Cerebellar nuclear complex (tissue), 1 donor: Measurements from ENCODE around the gene RERGL.
"Not testable (repeated sequence)": the region's sequence is repeated elsewhere in the genome, so short reads cannot be mapped to it uniquely, and the experiment has no call there.

Experiments
- DNase-seq, 2 experiments: peaks; one replicate each; lab custom pipeline; 2025; lab: John Stamatoyannopoulos, UW

The RERGL gene, protein sequence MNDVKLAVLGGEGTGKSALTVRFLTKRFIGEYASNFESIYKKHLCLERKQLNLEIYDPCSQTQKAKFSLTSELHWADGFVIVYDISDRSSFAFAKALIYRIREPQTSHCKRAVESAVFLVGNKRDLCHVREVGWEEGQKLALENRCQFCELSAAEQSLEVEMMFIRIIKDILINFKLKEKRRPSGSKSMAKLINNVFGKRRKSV

DNA sequence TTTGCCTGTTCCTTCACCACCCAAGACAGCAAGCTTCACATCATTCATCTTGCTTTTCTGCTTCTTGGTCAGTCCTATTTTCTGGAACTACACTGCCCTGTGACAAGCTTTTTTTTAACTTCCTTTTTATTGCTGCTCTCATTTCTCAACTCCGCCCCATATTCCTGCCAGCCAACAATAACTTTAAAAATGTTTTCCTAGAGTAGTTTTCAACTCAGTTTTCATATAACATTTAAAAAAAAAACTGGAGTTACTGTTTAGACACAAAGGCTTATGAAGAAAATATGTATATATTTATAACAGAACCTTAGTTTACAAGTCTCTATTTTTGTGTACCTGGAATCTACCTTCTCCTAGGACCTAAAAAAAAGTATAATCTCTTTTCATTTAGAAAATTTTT, at the start of gene RERGL:
TSS of gene RERGL (minus strand) at position 101 of the 400 bp plus-strand sequence. CDS start at position 48, 53 bp downstream.
- DNase-seq: no peak

DNA sequence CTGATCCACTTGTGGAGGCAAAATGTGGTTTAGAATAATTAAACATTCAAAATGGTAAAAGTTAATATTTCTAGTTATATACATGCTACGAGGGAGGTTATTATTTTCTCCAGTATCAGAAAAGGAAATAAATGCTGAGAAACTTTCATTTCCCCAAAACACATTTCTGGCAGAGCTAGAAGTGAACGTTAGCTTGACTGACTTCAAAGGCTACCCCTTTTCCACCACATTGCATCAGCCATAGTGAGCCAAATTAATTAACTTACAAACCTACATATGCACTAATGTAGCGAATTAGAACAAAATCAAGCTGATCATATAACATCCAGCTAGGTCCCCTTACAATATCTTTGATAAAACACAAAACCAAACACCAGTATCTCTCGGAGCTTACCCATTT, 49.3 kb upstream of the RERGL start:
- DNase-seq: no peak

DNA sequence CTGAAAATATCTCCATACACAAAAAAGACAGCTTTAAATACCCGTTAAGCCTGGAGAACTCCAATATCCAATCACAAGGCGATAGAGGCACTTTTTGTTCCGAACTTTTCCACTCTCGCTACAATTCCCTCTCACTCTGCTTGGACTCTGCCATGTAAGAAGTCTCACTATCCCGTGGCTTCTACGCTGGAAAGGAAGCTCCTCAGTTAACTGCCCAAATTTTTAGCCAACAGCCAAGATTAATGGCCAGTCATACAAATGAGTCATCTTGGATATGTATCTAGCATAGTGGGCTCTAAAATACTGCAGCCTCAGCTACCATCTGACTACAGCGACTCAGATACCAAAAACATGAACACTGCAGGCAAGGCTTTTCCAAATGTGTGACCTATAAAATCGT, 45.5 kb upstream of the RERGL start:
- DNase-seq: no peak

DNA sequence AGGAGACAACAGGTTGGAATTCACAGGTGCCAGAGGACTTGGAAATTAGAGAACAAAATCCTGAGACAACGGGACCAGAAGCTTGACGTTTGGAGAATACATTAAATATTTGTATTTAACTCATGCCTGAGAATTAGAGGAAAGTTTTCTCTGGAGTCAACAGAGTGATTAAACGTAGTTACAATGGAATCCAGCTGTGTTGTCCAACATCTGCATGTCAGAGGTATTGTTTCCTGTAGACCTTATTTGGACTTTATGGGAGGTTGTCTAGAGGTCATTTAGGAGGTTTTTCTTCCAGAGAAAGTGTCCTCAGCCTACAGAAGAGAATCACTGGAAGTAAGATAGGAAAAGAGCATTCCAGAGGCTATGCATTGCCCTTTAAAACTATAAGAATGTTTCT, 45.1 kb upstream of the RERGL start:
- DNase-seq: no peak

DNA sequence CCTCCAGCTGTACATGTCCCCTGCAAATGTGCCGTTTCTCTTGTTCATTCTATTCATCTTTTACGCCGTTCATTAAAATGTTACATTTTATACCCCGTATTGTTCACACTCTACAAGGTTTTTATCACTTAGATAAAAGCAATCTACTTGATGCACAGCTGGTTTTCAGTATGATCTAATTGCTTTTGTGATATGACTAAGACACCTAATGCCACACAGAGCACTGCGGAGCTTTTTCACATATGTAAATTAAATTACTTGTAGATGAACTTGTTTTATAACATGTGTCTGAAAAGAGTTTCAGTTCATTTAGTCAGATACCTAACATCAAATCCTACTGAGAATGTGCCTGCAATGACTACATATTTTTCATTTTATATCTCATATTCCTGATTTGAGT, 40.9 kb upstream of the RERGL start:
- no peak for DNase-seq

DNA sequence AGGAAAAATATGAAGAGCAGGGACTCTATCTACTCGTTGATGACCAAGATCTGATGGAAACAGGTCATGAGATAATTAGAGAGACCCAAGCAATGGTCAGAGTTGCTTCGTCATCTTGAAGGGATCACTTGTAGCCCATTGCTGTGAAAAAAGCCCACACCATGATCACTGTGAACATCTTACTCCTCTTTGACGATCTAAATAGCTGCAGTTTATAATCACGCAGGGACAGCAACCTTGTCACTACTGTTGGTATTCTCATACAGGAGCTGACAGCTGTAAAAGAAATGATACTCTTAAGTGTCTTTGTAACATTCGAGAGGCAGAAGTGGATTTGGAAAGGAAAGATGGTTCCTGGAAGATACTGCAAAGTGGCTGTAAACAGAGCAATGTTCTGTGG, 33.7 kb upstream of the RERGL start:
- DNase-seq: no peak

DNA sequence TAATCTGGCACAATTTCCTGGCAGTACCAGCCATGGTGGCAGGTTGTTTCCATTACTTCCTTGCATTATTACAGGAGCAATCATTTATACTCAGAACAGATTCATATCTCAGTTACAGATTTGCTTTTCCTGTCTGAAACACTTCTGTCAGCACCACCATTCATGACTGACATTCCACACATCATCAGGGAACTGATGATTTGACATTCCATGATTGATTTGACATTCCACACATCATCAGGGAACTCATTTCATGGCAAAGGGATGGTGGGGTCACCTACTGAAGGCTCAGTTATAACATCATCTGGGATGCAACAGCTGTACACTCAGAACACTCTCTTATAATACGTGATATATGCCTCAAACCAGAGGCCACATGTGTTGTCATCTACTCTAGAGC, 30.9 kb upstream of the RERGL start:
- DNase-seq: no peak

DNA sequence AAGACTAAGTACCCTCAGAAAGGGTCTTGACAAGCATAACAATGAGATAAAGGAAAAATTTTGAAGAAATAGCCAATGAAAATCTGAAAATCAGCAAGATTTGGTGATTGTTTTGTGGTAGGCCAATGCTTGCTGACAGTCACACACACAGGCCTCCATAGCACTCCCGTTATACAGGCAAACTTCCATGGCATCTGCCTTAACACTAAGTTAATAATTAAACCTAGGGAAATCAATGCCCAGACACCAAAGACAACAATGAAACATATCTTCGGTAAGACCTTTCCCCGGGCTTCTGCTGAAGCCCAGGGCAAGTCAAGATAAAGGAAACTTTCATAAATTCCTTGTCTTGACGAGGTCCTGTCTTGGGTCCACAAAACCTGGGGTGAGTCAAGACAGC, 18.6 kb upstream of the RERGL start:
- no peak for DNase-seq

DNA sequence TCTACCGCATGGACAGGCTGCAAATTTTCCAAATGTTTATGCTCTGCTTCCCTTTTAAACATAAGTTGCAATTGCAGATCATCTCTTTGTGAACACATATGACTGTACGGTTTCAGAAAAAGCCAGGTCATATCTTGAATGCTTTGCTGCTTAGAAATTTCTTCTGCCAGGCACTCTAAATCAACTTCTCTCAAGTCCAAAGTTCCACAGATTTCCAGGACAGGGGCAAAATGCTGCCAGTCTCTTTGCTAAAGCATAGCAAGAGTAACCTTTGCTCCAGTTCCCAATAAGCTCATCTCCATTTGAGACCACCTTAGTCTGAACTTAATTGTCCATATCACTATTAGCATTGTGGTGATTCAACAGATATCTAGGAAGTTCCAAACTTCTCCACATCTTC, 13.6 kb upstream of the RERGL start:
- no peak for DNase-seq

DNA sequence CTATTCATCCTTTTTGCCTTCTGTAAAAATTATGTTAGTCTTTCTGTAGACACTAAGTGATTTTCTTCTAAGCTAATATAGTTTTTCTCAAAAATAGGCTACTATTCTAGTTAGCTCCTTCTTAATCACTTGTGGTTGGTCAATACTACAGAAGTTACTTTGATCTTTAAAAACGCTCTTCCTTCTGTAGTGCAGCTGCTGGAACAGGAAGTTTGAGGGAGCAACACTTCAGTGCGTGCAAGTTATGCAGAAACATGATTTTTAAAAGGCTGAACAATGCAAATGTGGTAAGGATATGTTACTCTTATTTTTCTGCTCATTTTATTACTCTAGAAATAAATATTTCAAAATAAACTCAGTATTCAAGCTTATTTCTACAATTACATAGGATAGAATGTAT, 11.1 kb upstream of the RERGL start:
- DNase-seq: no peak

DNA sequence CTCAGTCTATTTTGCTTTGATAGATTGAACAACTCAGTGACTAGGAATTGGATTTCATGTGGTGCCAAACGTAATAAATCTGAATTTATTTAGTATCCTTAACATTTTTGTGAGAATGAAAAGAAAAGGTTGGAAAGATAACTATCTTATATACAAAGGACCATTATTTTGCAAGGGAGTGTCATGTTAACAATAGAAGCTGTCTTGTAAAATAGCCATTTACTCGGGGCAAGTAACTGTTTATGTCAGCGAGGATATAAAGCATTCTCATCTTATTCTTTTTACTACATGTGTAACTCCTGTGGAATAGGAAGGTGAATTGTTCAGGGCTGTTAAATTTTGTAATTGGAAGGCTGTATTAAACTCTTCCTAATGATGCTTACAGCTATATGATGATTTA, 5.9 kb downstream of the RERGL start:
- no peak for DNase-seq

DNA sequence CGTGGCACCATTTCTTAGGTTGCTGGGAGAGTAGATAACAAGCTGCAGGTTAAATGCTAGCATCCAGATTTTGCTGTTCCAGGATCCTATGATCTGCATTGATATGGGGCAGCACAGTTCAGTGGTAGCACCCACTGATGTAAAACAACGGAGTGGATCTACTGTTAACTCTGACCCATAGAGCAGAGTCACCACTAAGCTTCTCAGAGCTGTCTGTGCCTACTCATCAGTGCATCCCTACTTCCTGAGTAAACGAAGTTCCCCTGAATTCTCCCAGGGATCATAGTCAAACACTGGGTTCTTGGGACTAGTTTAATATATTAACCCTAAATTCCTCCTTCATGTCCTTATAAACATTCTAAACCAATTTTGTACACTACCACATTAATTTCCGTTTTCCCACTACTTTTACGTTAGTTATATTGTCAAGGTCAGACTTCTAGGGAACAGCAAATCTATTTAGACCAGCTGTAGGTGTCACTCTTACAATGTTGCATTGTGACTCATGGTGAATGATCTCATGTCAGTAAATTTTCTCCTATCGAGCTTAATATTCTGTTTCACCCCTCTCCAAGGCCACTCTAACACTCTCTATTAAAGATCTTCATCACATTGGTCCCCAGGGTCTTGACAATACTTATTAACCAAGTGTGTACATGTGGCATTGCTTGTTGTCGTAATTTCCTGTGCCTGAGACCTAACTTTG, 10.3 kb downstream of the RERGL start:
- no peak for DNase-seq

DNA sequence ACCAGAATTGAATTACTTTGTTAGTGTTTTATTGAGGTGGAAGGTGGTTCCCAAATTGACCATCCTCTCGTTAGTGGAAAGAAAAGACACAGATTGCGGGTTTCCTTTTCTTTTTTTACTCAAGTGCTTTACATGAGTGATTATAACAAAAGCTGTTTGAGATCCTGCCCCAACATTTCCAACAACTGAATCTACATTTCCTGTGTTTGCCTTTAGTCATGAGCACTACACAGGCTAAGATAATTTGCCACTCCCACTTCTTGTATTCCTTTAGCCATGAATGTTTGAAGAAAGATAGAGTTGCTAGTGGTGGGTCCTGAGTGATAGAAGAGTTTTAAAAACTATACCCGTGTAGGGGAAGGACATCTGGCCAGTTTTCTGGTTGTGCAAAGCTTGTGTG, 16.0 kb downstream of the RERGL start:
- no peak for DNase-seq

DNA sequence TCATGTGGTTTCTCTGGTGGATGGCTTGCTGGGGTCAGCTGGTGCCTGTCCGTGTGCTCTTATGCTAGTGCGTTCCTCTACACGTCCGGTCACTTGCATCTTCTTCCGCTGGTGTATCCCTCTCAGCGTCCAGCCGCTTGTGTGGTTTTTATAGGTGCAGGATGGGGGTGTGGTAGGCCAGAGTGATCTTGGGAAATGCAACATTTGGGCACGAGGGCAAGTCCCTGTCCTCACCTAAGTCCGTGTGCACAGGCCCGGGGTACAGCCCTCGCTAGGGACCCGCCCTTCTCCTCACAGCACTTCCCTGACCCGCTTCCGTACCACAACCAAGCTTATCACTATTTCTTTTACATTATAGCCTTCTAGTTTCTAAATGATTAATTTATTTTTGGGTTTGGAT, 17.3 kb downstream of the RERGL start:
- no peak for DNase-seq

DNA sequence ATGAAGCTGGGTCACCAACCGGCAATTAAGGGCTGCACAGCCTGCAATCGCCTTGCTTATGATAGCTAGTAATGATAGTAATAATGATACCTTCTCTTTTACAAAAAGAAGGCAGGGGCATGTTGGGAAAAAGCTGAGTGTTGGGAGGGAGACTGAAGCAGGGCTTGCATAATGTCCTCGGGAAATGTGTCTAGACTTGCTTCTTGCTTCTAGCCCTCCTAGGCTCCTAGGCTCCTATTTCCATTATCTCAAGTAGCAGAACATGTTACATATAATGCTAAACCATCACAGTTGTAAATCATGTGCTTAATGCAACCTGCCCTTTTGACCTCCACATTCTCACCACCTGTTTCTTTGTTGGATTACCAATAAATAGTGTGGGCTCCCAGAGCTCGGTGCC, 18.7 kb downstream of the RERGL start:
- no peak for DNase-seq

DNA sequence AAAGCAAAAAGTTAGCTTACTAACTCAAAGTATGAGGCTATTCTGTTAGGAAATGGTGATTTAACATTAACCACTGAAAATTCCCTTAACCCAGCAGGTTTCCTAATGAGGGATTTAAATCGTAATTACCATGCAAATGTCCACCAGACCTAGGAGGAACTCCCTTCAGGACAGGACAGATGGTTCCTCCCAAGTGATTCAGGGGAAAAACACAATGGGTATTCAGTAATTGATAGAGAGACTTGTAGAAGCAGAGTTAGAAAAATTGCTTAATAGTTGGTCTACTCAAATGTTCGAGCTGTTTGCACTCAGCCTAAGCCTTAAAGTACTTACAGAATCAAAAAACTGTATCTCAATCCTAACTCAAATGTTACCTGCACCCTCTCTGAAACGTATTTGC, 21.6 kb downstream of the RERGL start:
- DNase-seq: no peak

DNA sequence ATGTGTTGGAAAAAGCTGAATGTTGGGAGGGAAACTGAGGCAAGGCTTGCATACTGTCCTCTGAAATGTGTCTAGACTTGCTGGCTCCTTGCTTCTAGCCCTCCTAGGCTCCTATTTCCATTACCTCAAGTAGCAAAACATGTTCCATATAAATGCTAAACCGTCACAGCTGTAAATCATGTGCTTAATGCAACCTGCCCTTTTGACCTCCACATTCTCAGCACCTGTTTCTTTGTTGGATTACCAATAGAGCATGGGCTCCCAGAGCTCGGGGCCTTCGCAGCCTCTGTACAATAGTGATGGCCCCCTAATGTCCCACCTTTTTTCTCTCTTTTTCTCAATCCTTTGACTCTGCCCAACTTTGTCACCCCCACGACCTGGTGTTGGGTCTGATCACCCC, 23.3 kb downstream of the RERGL start:
- no peak for DNase-seq

DNA sequence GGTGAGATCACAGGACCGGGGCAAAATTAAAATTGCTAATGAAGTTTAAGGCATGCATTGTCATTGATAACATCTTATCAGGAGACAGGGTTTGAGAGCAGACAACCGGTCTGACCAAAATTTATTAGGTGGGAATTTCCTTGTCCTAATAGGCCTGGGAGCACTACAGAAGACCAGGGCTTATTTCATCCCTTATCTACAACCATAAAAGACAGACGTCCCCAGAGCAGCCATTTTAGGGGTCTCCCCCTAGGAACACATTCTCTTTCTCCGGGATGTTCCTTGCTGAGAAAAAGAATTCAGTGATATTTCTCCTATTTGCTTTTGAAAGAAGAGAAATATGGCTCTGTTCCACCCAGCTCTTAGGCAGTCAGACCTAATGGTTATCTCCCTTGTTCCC, 27.1 kb downstream of the RERGL start:
- DNase-seq: not testable (repeated sequence)

DNA sequence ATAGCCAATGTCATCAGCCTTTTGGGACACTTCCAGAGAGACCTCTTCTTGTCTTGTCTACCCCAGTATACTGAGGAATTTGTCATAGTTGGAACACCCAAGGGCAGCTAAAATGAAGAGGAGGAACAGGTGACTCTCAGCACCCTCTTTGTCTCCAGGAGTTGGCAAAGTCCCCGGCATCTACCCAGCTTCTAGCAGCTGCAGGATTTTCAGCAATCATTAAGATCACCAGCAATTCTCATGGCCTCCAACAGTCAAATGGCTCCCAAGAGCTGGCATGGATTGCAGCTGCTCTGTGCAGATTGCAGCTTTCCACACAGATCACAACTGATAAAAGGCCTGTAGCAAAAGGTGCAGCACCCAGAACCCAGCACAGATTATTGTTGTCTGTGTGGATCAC, 32.9 kb downstream of the RERGL start:
- DNase-seq: no peak

DNA sequence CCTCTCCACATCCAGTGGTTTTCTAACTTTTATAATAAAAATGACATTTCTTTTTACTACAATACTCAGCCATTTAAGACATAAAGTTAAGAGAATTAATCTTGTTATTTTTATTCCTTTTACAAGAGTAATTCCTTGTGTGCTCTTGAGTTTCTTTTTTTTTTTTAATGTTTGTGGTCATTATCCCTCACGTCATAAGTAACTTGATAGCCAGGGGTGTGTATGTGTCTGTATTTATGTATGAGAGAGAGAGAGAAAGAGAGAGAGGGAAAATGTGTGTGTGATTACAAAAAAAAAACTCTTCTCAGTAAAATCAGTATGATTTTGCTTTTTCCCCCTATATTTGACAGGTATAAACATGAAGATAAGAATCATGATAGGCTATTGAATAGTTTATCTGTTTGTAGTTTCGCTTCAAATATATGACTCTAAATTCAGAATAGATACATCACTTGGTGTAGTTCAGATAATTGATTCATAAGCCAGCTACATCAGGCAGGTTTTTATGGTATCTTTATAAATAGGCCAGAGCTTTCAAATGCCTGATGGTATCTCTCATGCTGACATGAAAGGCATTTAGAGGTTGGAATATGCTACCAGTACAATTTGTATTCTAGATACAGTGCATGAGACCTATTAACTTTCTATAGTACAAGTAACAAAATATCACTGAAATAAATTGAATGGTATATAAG, 34.9 kb downstream of the RERGL start:
- DNase-seq: no peak

DNA sequence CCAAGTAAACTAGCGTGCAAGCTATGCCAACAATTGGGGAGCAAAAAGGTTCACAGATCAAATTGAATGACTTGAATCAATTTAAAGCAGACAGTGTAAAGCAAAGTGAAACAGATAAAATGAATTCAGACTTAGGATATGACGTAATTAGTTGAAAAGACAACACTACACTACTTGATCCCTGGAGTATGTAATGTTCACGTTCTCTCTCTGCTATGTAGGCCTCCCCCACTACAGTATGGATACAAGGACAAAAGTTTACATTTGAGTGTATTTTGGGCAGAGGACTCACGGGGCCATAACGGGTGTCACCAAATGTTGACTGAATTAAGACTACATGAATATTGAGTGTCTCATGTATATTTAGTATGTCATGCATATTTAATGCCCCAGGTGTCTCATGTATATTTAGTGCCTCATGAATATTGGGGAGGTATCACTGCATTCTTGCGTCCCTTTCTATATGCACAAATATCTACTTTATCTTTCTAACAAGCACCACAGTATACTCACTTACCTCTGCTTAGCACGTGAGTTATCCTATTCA, 44.5 kb downstream of the RERGL start:
- no peak for DNase-seq

DNA sequence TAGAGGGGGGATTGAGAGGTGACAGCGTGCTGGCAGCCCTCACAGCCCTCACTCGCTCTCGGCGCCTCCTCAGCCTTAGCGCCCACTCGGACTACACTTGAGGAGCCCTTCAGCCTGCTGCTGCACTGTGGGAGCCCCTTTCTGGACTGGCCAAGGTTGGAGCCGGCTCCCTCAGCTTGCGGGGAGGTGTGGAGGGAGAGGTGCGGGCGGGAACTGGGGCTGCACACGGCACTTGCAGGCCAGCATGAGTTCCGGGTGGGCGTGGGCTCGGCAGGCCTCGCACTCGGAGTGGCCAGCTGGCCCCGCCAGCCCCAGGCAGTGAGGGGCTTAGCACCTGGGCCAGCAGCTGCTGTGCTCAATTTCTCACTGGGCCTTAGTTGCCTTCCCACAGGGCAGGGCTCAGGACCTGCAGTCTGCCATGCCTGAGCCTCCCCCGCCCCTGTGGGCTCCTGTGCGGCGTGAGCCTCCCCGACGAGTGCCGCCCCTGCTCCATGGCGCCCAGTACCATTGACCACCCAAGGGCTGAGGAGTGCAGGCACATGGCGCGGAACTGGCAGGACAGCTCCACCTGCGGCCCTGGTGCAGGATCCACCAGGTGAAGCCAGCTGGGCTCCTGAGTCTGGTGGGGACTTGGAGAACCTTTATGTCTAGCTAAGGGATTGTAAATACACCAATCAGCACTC, 49.8 kb downstream of the RERGL start:
- not testable (repeated sequence) for DNase-seq
